Erythroblast (primary cell): ENCODE measurements around the gene FOXN4.

Experiments used
- DNase-seq, 2 experiments: peaks; one replicate each; lab custom pipeline; 2025; lab: John Stamatoyannopoulos, UW
- GATA1 ChIP-seq: IDR thresholded peaks from 2 replicates; pipeline ENCODE4 v1.6.1; 2011; ENCODE audit warnings: low read depth, mild to moderate bottlenecking, control low read depth, low read length, moderate library complexity
- POLR2A ChIP-seq: IDR thresholded peaks from 2 replicates; pipeline ENCODE4 v1.6.1; 2011; ENCODE audit warnings: mild to moderate bottlenecking, low read length

FOXN4 gene

GRCh38 chr12:109296431-109296830 is 12.7 kb downstream of the FOXN4 start:
- no peak for TF ChIP-seq POLR2A
- no peak for TF ChIP-seq GATA1

GRCh38 chr12:109295764-109296425 is 13.2 kb downstream of the FOXN4 start:
- no peak for DNase-seq
- TF ChIP-seq POLR2A: no peak
- TF ChIP-seq GATA1: no peak

More at GRCh38 chr12:109296431-109296830, 12.7 kb downstream of the FOXN4 start:
- no peak for DNase-seq

GRCh38 chr12:109294286-109294796 is 14.7 kb downstream of the FOXN4 start:
- no peak for TF ChIP-seq POLR2A
- TF ChIP-seq GATA1: no peak
- no peak for DNase-seq

- TF ChIP-seq GATA1 (no peak), POLR2A (no peak)
Measured at GRCh38 chr12:109293106-109293505, 16.0 kb downstream of the FOXN4 start.

GRCh38 chr12:109292342-109292711 is 16.8 kb downstream of the FOXN4 start:
- no peak for DNase-seq
- TF ChIP-seq POLR2A: no peak
- no peak for TF ChIP-seq GATA1

More at GRCh38 chr12:109293106-109293505, 16.0 kb downstream of the FOXN4 start:
- no peak for DNase-seq

- TF ChIP-seq GATA1: no peak
- no peak for TF ChIP-seq POLR2A
- peak in 1 of 2 experiments; percentile 18 for DNase-seq
Measured at GRCh38 chr12:109291521-109292341, 17.4 kb downstream of the FOXN4 start.

- DNase-seq: no peak
- TF ChIP-seq GATA1: no peak
Measured at GRCh38 chr12:109291117-109291516, 18.0 kb downstream of the FOXN4 start.

GRCh38 chr12:109290061-109290460 is 19.0 kb downstream of the FOXN4 start:
- TF ChIP-seq GATA1: no peak
- TF ChIP-seq POLR2A: no peak
- DNase-seq: no peak

- DNase-seq: no peak
- TF ChIP-seq GATA1 (no peak), POLR2A (no peak)
Measured at GRCh38 chr12:109289551-109289950, 19.5 kb downstream of the FOXN4 start.

- no peak for DNase-seq
- TF ChIP-seq GATA1 (no peak), POLR2A (no peak)
Measured at GRCh38 chr12:109289004-109289403, 20.1 kb downstream of the FOXN4 start.

GRCh38 chr12:109288571-109288970 is 20.5 kb downstream of the FOXN4 start:
- DNase-seq: no peak
- no peak for TF ChIP-seq POLR2A

GRCh38 chr12:109287811-109288469 is 21.1 kb downstream of the FOXN4 start:
- no peak for DNase-seq
- TF ChIP-seq POLR2A: no peak
- TF ChIP-seq GATA1: no peak

- TF ChIP-seq POLR2A (no peak), GATA1 (no peak)
Measured at GRCh38 chr12:109287181-109287580, 21.9 kb downstream of the FOXN4 start.

GRCh38 chr12:109286652-109287051 is 22.4 kb downstream of the FOXN4 start:
- no peak for DNase-seq
- TF ChIP-seq POLR2A (no peak), GATA1 (no peak)

More at GRCh38 chr12:109287181-109287580, 21.9 kb downstream of the FOXN4 start:
- no peak for DNase-seq
